G401 (cell line): ENCODE data around the gene ZNF480. TPM values are rescaled to one million over a fixed set of nuclear protein-coding genes. Genes with fewer than 3 reads are reported as not detected.
A peak's percentile ranks its signal among the peaks of the same experiment; 100 is the strongest.
"Not testable (repeated sequence)": the region's sequence is repeated elsewhere in the genome, so short reads cannot be mapped to it uniquely, and the experiment has no call there.

Experiments used
- DNase-seq: peaks from one replicate; pipeline ENCODE4 v3.0.0-alpha.2; 2015; ENCODE audit warnings: low spot score
- in situ Hi-C: cut with HindIII; loops from 2 replicates; pipeline ENCODE4 v1.10.0; 2016; ENCODE audit warnings: low sequenced_read_pairs, mixed read lengths
- total RNA-seq: library from RNA; depleted of rRNA; stranded (reverse); fragments of >200 nt; shearing (Covaris generic); gene quantifications from 2 replicates; pipeline ENCODE4 v1.2.3, GENCODE V29; 2014; rRNA removed

The ZNF480 gene
- total RNA-seq, result 4.9 and 9.1 TPM in 2 replicates

DNA sequence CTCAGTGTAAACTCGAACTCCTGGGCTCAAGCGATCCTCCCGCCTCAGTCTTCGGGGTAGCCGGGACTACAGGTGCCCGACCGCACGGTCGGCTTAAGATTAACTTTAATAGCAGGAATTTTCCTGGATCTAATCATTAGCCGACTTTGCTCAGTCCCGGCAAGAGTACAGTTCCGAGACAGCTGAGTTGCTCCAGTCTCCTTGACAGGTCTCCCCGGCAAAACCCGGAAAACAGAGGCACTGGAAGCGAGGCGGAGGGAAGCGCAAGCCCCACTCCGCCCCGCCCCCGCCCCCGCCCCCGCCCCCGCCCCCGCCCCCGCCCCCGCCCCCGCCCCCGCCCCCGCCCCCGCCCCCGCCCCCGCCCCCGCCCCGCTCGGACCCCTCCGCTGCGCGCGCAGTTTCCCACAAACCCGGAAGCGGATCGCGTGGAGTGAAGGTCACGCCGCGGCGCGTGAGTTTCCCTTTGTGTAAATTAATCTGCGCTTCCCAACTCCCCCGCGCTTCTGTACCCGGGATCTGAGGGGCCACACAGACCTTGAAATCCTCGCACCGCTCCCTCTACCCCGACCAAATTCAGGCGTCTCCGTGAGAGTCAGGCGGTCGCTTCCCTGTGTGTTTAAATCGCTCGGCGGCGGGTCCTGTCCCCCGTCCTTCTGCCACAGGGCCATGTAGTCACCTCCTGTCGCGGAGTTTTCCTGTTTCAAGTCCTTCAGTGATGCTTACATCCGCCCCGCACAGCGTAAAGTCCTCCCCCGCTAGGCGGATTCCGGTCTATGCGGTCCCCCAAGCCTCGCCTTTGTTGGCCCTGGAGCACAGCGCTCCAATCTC, at the start of gene ZNF480:
Gene ZNF480 (plus strand): TSS at position 397 of the 828 bp plus-strand sequence. CDS start 3,244 bp downstream, outside the sequence.
- peak; percentile 88 for DNase-seq
- in situ Hi-C loops, result no loop called here

DNA sequence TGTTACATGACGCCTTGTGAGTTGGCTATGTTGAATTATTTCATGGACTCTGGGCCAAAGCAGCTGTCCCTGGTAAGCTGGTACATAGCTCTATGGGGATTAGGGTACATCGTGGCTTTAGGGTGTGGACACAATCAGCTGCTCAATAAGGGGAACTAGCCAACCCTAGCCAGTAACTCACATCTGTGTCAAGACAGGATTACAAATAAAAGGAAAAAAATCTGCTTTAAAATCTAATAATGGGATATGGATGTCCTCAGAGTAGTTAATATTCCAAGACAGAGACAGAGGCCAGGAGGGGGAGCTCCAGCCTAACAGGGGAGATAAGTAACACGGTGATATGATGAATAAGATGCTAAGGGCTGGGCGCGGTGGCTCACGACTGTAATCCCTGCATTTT, 48.7 kb upstream of the ZNF480 start:
- DNase-seq, result no peak
- in situ Hi-C loops, result no loop called here

DNA sequence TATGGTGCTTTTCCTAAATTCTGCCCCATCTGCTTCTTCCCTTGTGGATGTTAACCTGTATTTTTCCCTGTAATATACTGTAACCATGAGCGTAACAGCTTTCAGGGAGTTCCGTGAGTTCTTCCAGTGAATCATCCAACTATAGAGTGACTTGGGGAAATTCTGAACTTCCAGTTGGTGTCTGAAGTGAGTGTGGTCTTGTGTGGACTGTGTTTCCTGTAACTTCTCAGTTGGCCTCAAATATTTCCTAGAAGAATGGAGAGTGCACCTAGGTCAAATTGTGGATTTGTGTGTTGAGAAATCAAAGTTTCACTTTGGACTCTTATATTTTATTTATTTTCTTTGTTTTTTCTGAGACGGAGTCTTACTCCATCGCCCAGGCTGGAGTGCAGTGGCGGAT, 38.5 kb upstream of the ZNF480 start:
- no peak for DNase-seq
- in situ Hi-C loops, result no loop called here

DNA sequence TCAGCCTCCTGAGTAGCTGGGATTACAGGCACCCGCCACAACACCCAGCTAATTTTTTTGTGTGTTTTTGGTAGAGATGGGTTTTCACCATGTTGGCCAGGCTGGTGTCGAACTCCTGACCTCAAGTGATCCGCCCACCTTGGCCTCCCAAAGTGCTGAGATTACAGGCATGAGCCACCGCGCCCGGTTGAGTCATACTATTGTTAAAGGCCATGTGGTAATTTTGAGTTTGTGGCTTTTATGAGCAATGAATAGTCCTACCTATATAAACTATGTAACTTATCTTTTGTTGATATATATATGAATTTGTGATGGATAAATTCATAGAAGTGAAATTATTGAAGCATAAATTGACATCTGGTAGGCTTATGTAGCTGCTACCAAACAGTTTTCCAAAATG, 31.4 kb upstream of the ZNF480 start:
- DNase-seq, in situ Hi-C loops: not testable (repeated sequence)

DNA sequence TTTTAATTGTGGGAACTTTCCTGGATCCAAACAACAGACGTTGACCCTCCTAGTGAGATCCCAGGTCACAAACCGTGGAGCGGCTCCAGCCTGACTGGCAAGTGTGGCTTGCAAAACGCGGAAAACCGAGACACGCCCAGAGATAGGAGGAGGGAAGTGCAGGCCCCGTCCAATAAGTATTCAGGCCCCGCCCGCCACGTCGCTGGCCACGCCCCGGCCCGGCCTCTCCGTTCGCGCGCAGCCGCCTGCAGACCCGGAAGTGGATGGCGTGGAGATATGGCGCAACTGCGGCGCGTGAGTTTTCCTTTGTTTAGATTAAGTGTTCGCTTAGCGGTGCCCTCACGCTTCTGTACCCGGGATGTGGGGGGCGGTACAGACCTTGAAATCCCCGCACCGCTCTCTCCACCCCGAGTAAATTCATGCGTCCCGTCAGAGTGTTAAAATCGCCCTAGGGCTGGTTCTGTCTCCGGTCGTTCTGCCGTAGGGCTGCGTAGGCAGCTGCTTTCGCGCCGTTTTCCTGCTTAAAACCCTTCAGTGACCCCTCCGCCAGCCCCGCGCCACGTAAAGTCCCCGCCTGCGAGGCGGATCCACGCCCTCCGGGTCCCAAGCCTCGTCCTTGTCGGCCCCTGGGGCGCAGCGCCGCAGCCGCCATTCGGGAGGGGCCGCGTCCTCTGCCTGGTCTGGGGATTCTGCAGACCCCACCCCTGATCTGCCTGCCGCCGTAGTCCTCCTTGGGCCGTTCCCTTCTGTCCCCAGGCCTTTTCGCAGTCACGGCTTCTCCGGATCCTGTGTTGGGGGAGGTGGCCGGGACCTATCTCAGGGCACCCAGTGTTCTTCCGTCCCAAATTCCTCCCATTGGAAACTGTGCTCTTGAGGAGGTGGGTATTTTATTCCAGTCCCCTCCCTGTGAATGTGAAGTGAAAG, 27.4 kb upstream of the ZNF480 start, which contains the start of gene ZNF766:
Gene ZNF766 (plus strand): TSS at position 250 of the 924 bp plus-strand sequence. CDS start 27 bp downstream, at position 277.
- peak; percentile 96 for DNase-seq
- in situ Hi-C loops, result no loop called here

DNA sequence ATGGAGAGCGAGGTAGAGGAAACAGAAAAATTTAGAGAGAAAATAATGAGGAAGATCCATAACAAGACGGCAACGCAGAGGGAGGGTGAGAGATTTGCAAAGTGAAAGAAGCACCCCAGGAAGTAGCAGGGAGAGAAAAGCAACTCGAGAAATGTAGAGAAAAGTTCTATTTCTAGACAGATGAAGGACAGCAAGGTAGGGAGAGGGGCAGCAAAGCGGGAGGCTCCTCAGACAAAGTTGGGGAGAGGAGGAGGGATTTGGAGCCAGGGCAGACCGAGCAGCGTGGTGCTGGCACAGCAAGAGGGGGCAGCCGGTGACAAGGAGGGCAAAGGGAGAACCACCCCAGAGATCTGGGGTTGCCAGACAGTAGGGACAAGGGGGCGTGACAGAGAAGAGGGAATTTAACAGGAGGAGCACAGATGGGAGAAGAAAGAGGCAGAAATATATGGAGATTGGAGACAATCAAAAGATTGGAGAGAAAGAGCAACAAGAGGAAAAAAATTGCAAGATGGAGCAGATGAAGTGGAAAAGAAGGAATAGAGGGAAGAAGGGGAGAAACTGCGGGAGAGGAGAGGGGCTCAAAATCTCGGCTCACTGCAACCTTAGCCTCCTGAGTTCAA, 26.6 kb upstream of the ZNF480 start:
- peak; percentile 1 for DNase-seq
- in situ Hi-C loops, result no loop called here

DNA sequence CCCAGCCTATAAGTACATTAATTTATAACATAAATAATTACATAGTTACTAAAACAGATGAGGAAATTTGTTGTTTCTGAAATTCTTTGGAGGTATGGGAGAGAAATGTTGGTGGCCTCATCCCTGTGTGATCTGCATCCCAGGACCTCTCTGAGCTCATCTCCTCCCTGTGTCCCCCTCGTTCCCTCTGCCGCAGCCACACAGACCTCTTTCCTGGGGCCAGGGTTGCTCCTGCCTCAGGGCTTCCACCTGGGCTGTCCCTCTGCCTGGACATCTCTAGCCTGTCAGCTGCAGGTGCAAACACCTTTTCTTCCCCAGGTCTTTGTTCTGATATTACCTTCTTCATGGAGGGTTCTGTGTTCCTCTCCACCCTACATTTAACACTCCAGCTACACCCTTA, 23.7 kb upstream of the ZNF480 start:
- no peak for DNase-seq
- in situ Hi-C loops, result no loop called here

DNA sequence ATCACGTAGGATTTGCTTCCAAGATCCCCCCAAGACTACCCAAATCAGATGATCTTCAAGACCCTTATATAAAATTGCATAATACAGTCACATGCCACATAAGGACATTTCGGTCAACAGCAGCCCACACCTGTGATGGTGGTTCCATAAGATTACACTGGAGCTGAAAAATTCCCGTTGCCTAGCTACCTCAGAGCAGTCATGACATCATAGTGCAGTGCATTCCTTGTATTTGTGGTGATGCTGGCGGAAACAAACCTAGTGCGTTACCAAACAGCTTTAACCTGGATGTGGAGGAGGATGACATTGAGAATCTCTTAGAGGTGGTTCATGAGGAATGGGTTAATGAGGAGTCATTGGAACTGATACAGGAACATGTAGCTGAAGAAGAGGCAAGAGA, 22.8 kb upstream of the ZNF480 start:
- no peak for DNase-seq
- in situ Hi-C loops, result no loop called here

DNA sequence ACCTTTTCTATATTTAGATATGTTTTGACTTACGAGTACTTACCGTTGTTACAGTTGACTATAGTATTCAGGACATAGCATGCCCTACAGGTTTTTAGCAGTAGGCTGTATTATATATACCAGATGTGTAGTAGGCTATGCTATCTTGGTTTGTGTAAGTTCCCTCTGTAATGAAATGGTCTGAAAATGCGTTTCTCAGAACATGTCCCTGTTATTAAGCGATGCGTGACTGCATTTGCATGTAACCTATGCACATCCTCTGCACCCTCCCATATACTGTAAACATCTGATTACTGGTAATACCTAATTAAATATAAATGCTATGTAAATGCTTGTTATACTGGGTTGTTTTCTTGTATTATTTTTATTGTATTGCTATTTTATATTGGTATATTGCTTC, 21.0 kb upstream of the ZNF480 start:
- in situ Hi-C loops, result no loop called here
- DNase-seq, result no peak

DNA sequence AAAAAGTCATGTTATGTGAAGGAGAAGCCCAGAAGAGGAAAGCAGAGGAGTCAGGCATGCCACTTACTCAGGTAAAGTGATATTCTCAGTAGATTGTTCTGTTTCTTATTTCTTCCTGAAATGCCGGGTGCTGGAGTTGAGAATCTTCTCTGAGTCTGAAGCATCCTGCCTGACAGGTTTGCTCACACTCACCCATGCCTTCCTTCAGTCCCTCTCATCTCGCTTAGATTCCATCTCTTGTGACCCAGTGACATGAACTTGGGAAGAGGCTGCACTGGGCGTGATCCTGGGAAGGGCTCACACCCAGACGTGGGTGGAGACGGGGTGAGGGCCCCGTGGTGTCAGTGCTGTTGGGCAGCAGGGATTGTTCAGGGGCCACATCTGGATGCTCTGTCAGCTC, 19.5 kb upstream of the ZNF480 start:
- in situ Hi-C loops, result no loop called here

DNA sequence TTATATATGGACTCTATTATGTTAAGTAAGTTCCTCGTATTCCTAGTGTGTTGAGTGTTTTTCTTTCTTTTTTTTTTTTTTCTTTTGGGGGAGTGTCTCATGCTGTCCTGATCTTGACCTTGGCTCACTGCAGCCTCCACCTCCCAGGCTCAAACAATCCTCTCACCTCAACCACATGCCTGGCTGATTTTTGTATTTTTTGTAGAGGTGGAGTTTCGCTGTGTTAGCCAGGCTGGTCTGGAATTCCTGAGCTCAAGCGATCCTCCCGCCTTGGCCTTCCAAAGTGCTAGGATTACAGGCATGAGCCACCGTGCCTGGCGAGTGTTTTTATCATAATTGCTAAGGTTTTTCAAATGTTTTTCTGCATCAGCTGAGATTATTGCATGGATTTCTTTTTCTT, 10.7 kb upstream of the ZNF480 start:
- no peak for DNase-seq
- in situ Hi-C loops, result no loop called here

More for the DNA sequence above, 19.5 kb upstream of the ZNF480 start:
- no peak for DNase-seq

DNA sequence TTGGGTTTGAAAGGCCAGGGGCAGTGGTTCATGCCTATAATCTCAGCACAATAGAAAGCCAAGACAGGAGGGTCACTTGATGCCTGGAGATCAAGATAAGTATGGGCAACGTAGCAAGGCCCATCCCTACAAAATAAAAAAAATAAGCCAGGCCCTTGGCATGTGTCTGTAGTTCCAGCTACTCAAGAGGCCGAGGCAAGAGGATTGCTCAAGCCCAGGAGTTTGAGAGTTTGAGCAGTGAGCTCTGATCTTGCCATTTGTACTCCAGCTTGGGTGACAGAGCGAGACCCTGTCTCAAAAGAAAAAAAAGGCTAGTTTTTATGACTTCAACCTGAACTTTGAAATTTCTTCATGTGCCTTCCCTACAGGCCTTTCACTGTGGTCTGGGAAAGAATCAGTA, 5.2 kb upstream of the ZNF480 start:
- in situ Hi-C loops, result no loop called here
- DNase-seq, result no peak

DNA sequence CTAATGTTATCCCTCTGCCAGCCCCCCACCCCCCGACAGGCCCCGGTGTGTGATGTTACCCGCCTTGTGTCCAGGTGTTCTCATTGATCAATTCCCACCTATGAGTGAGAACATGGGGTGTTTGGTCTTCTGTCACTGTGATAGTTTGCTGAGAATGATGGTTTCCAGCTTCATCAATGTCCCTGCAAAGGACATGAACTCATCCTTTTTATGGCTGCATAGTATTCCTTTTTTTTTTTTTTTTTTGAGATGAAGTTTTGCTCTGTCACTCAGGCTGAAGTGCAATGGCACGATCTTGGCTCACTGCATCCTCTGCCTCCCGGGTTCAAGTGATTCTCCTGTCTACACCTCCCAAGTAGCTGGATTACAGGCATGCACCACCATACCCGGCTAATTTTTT, 4.0 kb upstream of the ZNF480 start:
- in situ Hi-C loops, result not testable (repeated sequence)

DNA sequence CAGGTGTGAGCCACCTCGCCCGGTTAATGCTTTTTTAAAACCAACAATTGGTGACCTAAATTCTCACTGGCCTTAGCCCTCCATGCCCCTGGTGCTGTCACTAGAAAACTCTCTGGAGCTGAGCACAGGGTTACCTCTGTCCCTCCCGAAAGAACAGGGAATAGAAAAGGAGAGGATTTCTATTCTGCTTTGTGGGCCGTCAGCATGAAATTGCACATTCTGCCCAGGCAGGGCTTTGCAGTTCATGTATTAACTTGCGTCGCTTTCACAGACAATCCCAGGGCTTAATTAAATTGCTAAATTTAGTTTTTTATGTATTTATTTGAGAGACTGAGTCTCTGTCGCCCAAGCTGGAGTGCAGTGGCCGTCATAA, 583 bp upstream of the ZNF480 start:
- DNase-seq, result no peak
- in situ Hi-C loops, result no loop called here

More for the DNA sequence above, 4.0 kb upstream of the ZNF480 start:
- not testable (repeated sequence) for DNase-seq

DNA sequence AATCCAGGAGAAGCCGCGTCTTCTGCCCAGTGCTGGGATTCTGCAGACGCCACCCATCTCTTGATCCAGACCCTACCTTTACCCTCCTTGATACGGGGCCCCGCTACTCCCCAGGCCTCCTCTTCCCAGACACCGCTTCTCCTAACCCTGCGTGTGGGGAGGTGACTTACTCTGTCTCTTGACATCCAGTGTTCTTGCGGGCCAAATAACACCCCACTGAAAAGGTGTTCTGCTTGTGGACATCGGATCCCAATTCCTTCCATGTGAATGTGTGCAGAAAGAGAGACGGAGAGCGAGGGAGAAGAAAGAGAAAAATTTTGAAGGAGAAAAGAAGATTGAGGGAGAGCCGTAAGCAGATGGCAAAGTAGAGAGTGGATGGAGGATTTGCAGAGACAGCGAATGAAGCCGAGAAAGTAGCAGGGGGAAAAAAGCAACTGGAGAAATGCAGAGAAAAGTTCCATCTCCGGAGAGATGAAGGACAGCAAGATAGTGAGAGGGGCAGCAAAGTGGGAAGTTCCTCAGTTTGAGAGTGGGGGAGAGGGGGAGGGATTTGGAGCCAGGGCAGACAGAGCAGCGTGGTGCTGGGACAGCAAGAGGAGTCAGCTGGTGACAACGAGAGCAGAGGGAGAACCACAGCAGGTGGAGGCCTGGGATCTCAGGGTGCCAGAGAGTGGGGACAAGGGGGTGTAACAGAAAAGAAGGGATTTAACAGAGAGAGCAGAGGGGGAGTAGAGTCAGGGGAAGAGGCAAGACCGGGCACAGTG, 814 bp downstream of the ZNF480 start:
- DNase-seq, result no peak
- in situ Hi-C loops, result no loop called here

DNA sequence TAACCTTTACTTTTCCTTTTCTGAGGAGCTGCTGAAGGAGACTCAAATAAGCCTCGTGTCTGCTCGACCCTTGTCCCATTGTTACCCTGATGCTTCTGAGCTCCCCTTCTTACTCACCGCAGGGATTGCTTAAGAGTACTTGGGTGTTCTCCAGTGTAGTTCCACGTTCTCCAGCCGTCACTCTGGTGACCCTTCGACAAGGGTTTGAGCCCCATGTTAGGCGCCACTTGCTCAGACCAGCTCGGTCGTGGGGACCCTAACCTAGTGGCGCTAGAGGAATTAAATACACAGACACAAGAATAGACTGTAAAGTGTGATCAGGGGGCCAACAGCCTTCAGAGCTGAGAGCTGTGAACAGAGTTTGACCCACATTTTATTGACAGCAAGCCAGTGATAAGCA, 10.3 kb downstream of the ZNF480 start:
- in situ Hi-C loops, result no loop called here
- DNase-seq, result no peak

DNA sequence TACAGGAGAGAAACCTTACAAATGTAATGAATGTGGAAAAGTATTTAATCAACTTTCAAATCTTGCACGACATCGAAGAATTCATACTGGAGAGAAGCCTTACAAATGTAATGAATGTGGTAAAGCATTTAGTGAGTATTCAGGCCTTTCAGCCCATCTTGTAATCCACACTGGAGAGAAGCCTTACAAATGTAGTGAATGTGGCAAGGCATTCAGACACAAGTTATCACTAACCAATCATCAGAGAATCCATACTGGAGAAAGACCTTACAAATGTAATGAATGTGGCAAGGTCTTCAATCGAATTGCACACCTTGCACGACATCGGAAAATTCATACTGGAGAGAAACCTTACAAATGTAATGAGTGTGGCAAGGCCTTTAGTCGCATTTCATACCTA, 25.5 kb downstream of the ZNF480 start:
- in situ Hi-C loops, result no loop called here
- DNase-seq, result no peak

DNA sequence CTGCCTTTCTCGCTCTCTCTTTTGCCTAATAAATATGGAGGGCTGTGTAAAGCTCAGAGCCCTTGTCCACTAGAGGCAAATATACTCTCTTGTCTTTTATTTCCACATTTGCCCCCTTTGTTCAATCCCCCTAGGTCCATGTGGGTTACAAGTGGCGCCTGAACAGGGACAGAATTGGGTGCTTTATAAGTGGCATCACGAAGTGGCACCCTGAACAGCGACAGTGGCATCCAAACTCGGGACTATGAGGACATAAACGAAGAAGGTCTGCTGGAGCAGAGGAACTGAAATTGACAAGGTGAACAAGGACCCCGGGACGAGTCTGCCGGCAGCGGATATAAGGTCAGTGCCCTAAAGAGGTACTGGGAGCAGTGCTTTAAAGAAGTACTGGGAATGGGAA, 34.8 kb downstream of the ZNF480 start:
- in situ Hi-C loops, result no loop called here
- DNase-seq, result no peak

DNA sequence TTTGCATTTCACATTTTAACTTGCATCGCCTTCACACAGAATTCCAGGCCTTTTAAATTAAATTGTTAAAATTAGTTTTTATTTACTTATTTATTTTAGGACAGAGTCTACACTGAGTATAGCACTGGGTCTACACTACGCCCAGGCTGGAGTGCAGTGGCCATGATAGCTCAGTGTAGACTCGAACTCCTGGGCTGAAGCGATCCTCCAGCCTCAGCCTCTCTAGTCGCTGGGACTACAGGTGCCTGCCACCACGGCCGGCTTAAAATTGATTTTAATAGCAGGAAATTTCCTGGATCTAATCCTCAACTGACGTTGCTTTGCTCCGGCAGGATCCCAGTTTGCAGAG, 38.8 kb downstream of the ZNF480 start:
- in situ Hi-C loops, result no loop called here
- no peak for DNase-seq
